A549 (cell line): ENCODE results near the gene AUTS2. TPM values are rescaled to one million over a fixed set of nuclear protein-coding genes. Genes with fewer than 3 reads are reported as not detected.

Experiments used
- ATAC-seq, 2 experiments: fragments of 200-7000 bp in 1 of 2; fragments of >200 bp in 1 of 2; cut with Nextera tagmentation in 1 of 2; cut with Tn5 transposase in 1 of 2; 3 replicates each; pipeline versions ENCODE4 v1.8.0 to v1.9.1; 2018 to 2020; ENCODE audit warnings: mild to moderate bottlenecking in 1 of 2, moderate library complexity in 1 of 2
- CTCF ChIA-PET: fragments of 300-600 bp; sonication (Branson Sonifier 250); formaldehyde crosslinking; extraction: SDS; loops from one replicate; lab custom pipeline; 2021; ENCODE audit warnings: antibody characterized with exemption, inconsistent platforms; lab: Yijun Ruan, JAX
- POLR2A ChIA-PET: fragments of 350-600 bp; formaldehyde crosslinking; extraction: SDS; loops from one replicate; lab custom pipeline; 2021; ENCODE audit warnings: antibody characterized with exemption, inconsistent platforms; lab: Yijun Ruan, JAX
- DNase-seq, 2 experiments: peaks; one replicate each; pipeline versions ENCODE4 v3.0.0 to v3.0.0-alpha.2; 2011 to 2016; ENCODE audit warnings: low read depth in 1 of 2, low spot score in 1 of 2
- FAIRE-seq: peaks from 2 replicates; lab custom pipeline; 2011; peaks lifted over from hg19 to GRCh38; lab: Jason Lieb, UNC
- H3K27ac ChIP-seq, 2 experiments: fragments of >200 bp; sonication (Bioruptor Twin); formaldehyde crosslinking; 3 replicates each; pipeline ENCODE4 v1.5.1; 2016 to 2017
- H3K4me1 ChIP-seq: fragments of >200 bp; sonication (Bioruptor Twin); formaldehyde crosslinking; 3 replicates; pipeline ENCODE4 v1.6.1; 2016
- H3K4me2 ChIP-seq: fragments of >200 bp; sonication (Bioruptor Twin); formaldehyde crosslinking; 3 replicates; pipeline ENCODE4 v1.6.1; 2016
- H3K4me3 ChIP-seq: fragments of >200 bp; sonication (Bioruptor Twin); formaldehyde crosslinking; 3 replicates; pipeline ENCODE4 v1.5.1; 2016
- H3K9me3 ChIP-seq: fragments of >200 bp; sonication (Bioruptor Twin); formaldehyde crosslinking; 3 replicates; pipeline ENCODE4 v1.6.1; 2016
- BCL3 ChIP-seq: fragments of >200 bp; sonication (Bioruptor Twin); formaldehyde crosslinking; IDR thresholded peaks from 3 replicates; pipeline ENCODE4 v1.6.1; 2016
- CBX2 ChIP-seq: fragments of 200-600 bp; sonication (generic); IDR thresholded peaks from 2 replicates; pipeline ENCODE4 v1.6.1; 2016; ENCODE audit warnings: low read depth, mild to moderate bottlenecking, borderline replicate concordance
- CEBPB ChIP-seq, 2 experiments: fragments of >200 bp in 1 of 2; sonication (Bioruptor Twin) in 1 of 2; formaldehyde crosslinking in 1 of 2; IDR thresholded peaks; 2 replicates each; pipeline ENCODE4 v1.6.1; 2012 to 2016
- E2F6 ChIP-seq: IDR thresholded peaks from 2 replicates; pipeline ENCODE4 v1.6.1; 2012; ENCODE audit warnings: low read depth, borderline replicate concordance
- EHF ChIP-seq: fragments of 250-450 bp; sonication (Bioruptor Pico); IDR thresholded peaks from 2 replicates; pipeline ENCODE4 v1.5.0; 2020; ENCODE audit warnings: mild to moderate bottlenecking
- FOSB ChIP-seq: fragments of 250-450 bp; sonication (Bioruptor Pico); IDR thresholded peaks from 2 replicates; pipeline ENCODE4 v1.5.0; 2020; ENCODE audit warnings: mild to moderate bottlenecking, moderate library complexity
- FOXS1 ChIP-seq: fragments of 250-450 bp; sonication (Bioruptor Pico); IDR thresholded peaks from 2 replicates; pipeline ENCODE4 v1.5.0; 2020; ENCODE audit warnings: mild to moderate bottlenecking, moderate library complexity
- HES2 ChIP-seq: fragments of >200 bp; sonication (Bioruptor Twin); formaldehyde crosslinking; IDR thresholded peaks from 2 replicates; pipeline ENCODE4 v1.6.1; 2016
- KDM5A ChIP-seq: fragments of 200-600 bp; sonication (generic); IDR thresholded peaks from 2 replicates; pipeline ENCODE4 v1.6.1; 2016; ENCODE audit warnings: antibody characterized with exemption, mild to moderate bottlenecking
- NPAS2 ChIP-seq: fragments of 250-450 bp; sonication (Bioruptor Pico); IDR thresholded peaks from 2 replicates; pipeline ENCODE4 v1.8.0; 2022; ENCODE audit warnings: mild to moderate bottlenecking, moderate library complexity, borderline replicate concordance
- NR3C1 ChIP-seq: fragments of >200 bp; sonication (Bioruptor Twin); formaldehyde crosslinking; IDR thresholded peaks from 3 replicates; pipeline ENCODE4 v1.6.1; 2017
- POLR2A ChIP-seq: IDR thresholded peaks from 2 replicates; pipeline ENCODE4 v1.6.1; 2012; ENCODE audit warnings: mild to moderate bottlenecking, low read length
- RCOR1 ChIP-seq: fragments of 150-350 bp; IDR thresholded peaks from 2 replicates; pipeline ENCODE4 v1.6.1; 2014; ENCODE audit warnings: antibody characterized with exemption, low read length, low read depth
- REST ChIP-seq: fragments of 200-600 bp; sonication (generic); IDR thresholded peaks from 2 replicates; pipeline ENCODE4 v1.6.1; 2016; ENCODE audit warnings: antibody characterized with exemption, mild to moderate bottlenecking, moderate library complexity
- TFCP2L1 ChIP-seq: fragments of 250-450 bp; sonication (Bioruptor Pico); IDR thresholded peaks from 2 replicates; pipeline ENCODE4 v1.5.0; 2021; ENCODE audit warnings: mild to moderate bottlenecking
- ZC3H11A ChIP-seq: fragments of 450-650 bp; IDR thresholded peaks from 2 replicates; pipeline ENCODE4 v1.6.1; 2014; ENCODE audit warnings: antibody characterized with exemption, mild to moderate bottlenecking
- ZNF302 ChIP-seq: fragments of 250-450 bp; sonication (Bioruptor Pico); IDR thresholded peaks from 2 replicates; pipeline ENCODE4 v1.9.0; 2021; ENCODE audit warnings: inconsistent platforms, mild to moderate bottlenecking, moderate library complexity
- WGBS: methylation state at CpG from one replicate; pipeline ENCODE4 v1.1.6; 2017; ENCODE audit errors: missing lambda C conversion rate; 5-methylcytosine and 5-hydroxymethylcytosine counted together
- polyA plus RNA-seq, 4 experiments: library from polyadenylated mRNA; depleted of rRNA in 3 of 4; stranded (reverse); fragments of >200 nt; fragmentation: RNase III in 1 of 4; extraction: RNeasy Plus Mini Kit Qiagen cat#74134 plus additional on column Dnase treatment in 1 of 4; gene quantifications; 2 replicates in 3 of 4; 3 replicates in 1 of 4; pipeline ENCODE4 v1.2.3, GENCODE V29; 2011 to 2017

Gene AUTS2
- polyA plus RNA-seq, 2 of the 4 experiments (the other 2 are of a cell fraction): 1.6 to 3.6 TPM

GRCh38 chr7:69598487-69599285 is 411 bp downstream of the AUTS2 start:
- DNase-seq: peak in 1 of 2 experiments; percentile 33
- H3K27ac ChIP-seq: peak overlapping the region; percentile 81 to 92
- H3K9me3 ChIP-seq: no peaks in the 10 kb centered on the region
- H3K4me1 ChIP-seq: peaks cover 12% of the 10 kb centered on the region; the same call in 2 of the 3 replicates
- WGBS: under 1% methylated on average over 48 of the region's 70 CpGs
- TF ChIP-seq FOXS1 (no peak), BCL3 (no peak), E2F6 (0 out of 2 replicates have a peak, but pooled peaks have one; percentile 46)
- peak; percentile 9 to 55; a peak in 5 of 6 replicates for ATAC-seq
- FAIRE-seq: no peak
- ChIA-PET POLR2A (no interaction called here), CTCF (no interaction called here)
- peak overlapping the region; percentile 92 for H3K4me3 ChIP-seq
- peak overlapping the region; percentile 99 for H3K4me2 ChIP-seq

- ChIA-PET CTCF (no interaction called here), POLR2A (interaction anchor here (0.6 kb wide), 1 partner anchor 15 kb away, joined by 4 read pairs; no protein-coding TSS in a partner anchor)
- no peak for TF ChIP-seq EHF
- no peak for TF ChIP-seq CBX2
- TF ChIP-seq CEBPB (IDR thresholded peaks at IDR 0.05): no peak
- TF ChIP-seq HES2: no peak
- TF ChIP-seq POLR2A: no peak
- TF ChIP-seq TFCP2L1 (CRISPR knock-in tag): no peak
- TF ChIP-seq NPAS2: no peak
- no peak for TF ChIP-seq RCOR1
- no peak for TF ChIP-seq NR3C1
- no peak for TF ChIP-seq REST
- TF ChIP-seq ZC3H11A: no peak
- TF ChIP-seq KDM5A: no peak
- TF ChIP-seq FOSB (CRISPR knock-in tag): no peak
- TF ChIP-seq ZNF302 (CRISPR knock-in tag): no peak
- TF ChIP-seq FOXS1: no peak
- H3K4me3 ChIP-seq: peak overlapping the region; percentile 92
- peak overlapping the region; percentile 81 to 92 for H3K27ac ChIP-seq
- ATAC-seq: peak; percentile 21 to 49; a peak in 3 of 6 replicates
- 2% methylated on average over 46 of the region's 61 CpGs for WGBS
- peaks cover 12% of the 10 kb centered on the region; the same call in 2 of the 3 replicates for H3K4me1 ChIP-seq
- FAIRE-seq: no peak
- H3K9me3 ChIP-seq: no peaks in the 10 kb centered on the region
- peak overlapping the region; percentile 99 for H3K4me2 ChIP-seq
- peak; percentile 13 to 20 for DNase-seq
These were observed 1.1 kb downstream of the AUTS2 start for GRCh38 chr7:69599286-69599954.
